ENCODE results near the gene MTMR3.

The MTMR3 gene

DNA sequence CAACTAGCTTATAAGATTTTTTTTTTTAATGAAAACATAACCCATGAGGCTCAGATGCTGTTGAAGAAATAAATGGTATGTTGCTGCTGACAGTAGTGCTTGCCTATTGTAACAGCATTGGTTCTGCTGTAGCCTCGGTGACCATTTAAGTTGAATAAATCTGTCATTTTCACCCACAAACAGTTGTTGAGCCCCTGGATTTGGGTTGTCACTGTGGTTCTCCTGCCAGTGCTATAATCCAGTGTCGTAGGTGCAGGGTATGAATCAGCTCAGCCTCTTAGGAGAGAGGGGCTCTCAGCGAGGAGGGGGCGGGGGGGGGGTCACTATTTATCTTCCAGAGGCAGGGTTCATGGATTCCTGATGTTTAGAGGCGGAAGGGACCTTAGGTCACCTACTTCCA, 147.4 kb downstream of the MTMR3 start:
- DNase-seq, result no peak

DNA sequence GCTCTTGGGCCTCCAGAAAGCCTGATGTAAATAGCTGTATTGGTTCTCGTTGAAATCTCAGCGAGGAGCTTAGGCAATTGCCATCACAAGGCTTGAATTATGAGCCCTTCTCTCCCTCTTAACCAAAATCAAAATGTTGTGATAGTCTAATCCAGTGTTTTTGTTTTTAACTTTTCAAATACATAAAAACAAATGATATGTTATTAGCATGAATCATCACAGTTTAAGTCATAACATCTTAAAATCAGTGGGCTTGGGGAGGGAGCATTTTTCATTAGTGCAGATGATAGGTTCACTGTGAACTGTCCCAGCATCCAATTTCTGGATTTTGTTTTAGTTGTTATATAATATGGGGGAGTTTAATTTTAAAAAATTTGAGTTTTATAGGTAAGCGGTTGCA, 148.4 kb downstream of the MTMR3 start:
- DNase-seq, result no peak

DNA sequence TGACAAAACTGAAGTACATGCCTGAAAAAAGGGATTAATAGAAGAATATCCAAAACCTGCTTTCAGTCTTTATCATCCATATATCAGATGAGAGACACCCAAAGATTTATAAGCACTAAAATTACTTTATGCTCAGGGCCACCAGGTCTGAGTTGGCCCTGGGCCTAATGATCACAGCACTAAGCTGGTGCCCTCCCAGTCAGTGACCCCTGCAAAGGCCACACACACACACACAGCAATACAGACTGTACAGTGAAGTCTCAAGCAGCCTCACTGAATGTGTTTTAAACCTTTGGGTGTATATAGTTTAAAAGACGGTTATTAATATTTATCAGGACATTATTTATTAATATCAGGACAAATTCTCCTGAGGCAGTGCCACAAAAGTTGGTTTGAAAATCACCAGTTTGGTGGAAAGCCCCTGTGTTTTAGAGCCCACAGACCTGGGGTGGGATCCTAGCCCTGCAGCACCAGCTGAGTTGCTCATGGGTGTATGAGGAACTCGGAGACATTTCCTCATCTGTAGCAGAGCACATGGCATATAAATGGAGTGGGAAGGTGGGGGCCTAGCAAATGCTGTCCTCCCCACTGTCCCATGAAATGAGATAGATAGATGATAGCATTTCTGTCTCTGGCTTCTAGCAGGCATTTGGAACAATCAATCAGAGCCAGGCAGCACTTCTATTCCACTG, 148.9 kb downstream of the MTMR3 start:
- no peak for DNase-seq

DNA sequence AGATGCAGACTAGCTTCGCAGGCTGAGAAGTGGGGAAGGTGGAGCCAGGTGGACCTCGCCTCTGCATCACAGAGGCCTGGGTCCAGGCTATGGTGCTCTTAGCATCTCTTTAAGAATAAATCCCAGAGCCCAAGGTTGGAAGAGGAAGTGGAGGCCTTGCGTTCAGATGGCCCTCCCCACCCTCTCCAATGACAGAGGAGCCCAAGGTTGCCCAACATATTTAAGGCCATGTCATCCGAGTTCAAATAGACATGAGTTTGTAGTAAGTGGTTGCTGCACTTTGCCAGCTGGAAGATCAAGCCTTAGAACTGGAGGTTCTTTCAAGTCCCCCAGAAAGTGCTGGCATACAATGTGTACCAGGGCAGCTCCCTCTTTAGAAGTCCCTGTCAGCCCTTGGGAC, 150.2 kb downstream of the MTMR3 start:
- no peak for DNase-seq

DNA sequence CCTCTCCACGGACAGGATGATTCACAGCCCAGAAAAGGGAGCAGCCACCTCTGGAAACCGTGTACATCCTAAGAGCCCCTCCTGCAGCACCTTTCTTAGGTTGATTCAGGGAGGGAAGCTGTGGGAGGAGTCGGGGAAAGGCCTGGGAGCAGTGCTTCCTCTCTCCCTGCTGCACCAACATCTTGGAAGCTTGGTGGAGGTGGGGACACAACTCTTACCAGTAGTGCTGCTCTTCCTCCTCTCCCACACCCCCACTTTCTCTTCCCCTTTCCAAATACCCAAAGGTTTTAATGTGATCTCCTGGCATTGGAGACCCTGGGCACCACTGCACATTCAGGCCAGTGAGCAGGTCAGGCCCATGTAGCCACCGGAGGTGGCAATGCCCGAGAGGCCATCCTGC, 150.9 kb downstream of the MTMR3 start:
- no peak for DNase-seq

DNA sequence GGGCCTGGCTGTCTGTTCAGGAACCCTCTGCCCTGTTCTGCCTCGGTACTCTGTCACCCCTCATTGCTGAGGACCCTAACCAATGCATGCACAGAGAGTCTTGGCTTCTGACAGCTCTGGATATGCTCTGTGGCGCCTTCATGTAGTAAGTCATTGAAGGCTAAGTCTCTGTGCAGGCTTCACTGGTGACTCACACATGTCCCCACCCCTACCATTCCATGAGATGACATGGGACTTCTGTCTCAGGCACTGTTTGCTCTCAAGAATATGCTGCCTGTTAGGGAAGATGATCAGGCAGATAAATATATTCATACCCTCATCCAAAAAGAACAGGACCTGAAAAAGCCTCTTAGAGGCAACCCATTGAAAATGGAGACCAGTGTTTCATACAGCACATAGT, 153.7 kb downstream of the MTMR3 start:
- no peak for DNase-seq

DNA sequence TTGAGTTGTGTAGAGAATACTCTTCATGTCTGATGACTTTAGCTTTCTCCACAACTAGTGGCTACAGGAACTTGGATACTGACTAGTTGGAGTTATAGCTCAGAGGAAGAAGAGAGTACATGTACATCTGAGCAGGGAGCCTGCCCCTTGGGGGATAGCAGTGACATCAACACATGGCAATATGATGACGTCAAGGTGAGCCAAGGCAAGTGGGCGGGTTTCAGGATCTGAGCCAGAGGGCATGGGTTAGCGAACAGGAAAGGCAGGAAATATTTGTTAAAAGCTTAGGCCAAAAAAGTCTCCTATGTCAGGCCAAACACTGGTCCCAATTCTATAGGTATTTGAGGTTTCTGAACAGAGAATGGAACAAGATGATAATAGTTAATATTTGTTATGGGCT, 155.2 kb downstream of the MTMR3 start:
- DNase-seq, result no peak

DNA sequence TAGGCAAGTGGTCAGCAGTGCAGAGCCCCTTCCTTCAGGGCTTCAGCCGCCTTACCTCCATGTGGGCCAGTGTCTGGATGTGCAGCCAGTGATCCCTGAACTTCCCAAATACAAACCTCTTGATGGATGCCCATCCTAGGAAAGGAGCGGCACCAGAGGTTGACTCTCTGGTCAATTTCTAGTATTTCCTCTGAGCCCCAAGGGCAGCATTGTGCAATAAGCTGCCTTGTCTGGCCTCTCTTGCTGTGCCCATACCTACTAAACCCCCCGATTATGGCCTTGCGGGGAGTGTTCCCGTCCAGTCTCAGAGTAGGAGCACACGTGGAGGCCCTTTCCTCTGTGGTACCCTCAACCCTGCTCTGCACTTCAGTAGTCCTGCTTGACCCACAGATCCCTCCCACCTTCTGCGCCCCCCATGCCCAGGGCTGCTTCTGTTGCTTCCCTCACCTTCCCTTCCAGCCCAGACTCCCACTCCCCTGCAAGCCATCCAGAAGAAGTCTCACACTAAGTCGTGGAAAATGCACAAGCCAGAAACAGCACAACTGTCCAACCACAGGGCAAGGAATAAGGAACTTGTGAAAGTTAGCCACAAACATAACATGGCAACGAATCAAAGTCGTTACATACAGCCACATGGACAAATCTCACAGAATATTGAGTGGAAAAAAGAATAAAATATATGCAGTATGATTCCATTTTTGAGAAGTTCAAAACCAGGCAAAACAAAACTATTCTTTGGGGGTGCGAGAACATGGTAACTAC, 157.7 kb downstream of the MTMR3 start:
- DNase-seq, result no peak

DNA sequence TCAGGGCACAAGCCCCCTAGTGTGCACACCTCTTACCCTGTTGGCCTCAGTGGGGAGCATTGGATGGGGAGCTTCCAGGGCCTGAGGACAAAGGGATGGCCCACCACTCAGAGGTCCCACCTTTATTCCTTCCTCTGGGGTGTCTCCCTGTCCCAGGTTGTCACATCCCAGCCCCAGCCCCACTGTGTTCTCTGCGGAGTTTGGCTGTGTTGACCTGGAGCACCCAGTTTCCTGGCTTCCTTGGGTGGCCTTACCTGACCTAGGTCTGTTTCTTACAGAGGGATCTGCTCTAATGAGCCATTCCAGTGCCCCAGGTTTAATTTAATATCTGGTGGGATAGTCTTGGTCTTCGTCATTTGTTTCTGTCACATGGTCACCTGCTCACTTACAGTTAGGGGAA, 158.5 kb downstream of the MTMR3 start:
- no peak for DNase-seq

DNA sequence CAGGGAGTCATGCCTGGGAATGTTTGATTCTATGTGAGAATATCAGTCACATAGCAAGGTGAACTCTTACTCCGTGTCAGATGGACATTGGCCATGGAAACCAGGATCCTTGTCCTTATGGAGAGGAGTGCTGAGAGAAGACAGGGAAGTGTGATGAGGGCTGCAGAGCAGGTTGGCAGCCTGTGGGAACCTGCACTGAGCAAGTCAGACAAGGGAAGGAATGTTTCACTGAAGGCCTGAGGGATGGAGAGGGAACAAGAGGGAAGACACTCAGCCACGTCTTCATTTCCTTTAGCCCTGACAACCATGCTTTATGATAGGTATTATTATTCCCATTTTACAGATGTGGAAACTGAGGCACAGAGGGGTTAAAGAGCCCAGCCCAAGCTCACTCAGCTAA, 158.9 kb downstream of the MTMR3 start:
- no peak for DNase-seq

DNA sequence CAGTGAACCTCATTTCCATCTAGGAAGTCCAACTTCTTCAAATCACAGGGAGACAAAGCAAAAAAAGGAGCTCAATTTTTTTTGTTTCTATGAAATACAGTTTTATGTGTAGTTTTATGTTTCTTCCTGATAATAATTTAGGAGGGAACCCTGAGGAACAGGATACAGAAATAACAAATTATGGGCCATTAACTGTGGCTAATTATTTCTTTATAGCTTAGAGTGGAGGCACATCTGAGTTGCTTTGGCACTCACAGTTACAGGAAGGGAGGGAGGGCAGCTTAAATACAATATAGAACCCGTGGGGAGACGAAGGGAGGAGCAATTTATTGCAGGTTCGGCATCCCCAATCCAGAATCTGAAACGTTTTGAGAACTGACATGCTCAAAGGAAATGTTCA, 160.2 kb downstream of the MTMR3 start:
- no peak for DNase-seq

DNA sequence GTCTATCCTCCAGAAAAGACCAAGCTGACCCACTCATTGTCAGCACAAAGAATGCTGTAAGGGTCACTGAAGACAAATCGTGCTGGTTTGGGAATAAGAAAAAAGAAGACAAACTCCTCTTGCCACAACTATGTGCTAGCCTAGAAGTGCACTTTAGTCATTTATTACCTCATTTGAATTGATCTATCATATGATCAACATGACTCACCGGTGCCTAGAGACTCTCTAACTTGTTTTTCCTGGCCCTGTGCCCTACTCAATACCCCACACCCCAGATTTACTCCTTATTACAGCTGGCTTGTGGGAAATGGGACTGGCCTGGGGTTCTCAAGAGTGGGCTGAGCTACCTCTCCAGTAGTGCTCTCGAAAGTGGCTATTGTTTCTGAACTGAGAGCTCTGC, 161.4 kb downstream of the MTMR3 start:
- DNase-seq, result no peak

DNA sequence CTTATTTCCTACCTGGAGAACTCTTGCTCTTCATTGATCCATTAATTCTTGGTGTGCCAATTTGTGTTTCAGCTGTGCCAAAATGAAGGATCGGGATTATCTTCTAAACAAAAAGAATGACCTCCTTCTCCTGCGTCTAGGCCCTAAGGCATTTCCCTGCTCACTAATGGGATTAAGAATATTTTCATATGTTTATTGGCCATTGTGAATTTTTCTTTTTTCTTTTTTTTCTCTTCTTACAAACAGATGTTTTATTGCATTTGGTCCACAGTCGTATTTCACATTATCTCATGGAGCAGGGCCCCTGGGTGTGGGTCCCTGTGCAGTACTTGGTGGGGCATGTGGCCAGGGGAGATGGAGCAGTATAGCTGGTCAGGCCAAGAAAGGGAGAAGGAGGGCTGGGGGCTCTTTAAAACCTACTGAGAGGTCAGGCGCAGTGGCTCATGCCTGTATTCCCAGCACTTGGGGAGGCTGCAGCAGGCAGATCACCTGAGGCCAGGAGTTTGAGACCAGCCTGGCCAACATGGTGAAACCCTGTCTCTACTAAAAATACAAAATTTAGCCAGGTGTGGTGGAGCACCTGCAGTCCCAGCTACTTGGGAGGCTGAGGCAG, 162.0 kb downstream of the MTMR3 start:
- no peak for DNase-seq

DNA sequence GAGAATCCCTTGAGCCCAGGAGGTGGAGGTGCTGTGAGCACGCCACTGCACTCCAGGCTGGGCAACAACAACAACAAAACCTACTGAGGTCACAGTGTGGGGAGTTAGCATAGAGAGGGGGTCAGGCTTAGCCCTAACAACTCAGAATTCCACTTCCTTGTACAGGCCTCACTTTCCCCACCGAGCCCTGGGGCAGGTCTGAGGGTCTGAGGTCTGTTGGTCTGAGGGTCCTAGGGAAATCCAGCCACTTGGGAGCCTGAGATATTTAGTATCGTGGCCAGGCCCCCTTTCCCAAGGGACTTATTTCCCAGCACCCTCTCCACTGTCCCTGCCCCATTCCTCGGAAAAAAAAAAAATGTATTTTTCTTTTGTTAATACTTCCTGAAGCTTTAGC, 162.5 kb downstream of the MTMR3 start:
- DNase-seq, result no peak

DNA sequence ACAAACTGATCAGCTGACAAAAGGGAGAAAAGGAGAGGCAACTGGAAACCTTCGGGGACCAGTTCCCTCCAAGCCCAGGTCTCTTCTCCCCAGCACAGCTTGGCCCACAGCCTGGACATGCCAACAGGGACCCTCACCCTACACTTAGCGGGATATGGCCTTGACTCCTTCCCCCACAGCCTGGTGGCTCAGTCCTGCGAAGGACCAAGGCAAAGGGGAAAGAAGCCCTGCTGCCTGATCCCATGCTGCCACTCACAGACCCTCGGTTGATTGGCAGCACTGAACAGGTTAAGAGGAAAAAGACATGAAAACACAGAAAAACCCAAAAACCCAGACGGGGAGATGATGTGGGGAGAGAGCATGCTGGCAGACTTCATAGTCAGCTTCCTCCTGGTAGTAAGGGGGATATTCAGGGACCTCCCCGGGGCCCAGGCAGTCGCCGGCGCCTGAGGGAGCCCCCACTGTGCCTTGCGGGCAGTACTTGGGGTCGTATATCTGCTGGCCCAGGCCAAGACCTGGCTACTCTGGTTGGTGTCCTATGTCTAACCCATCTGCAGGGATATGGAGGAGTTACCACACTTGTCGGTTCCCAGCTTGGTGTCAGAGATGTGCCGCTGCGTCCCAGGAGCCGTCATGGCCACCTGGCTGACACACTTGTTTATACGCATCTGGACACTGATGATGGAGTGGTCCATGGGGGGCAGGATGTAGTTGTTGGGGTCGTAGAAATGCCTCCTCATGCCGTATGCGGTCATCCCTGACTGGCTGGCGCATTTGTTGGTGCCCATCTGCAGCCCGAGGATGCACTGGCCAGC, 163.1 kb downstream of the MTMR3 start:
- DNase-seq, result no peak

DNA sequence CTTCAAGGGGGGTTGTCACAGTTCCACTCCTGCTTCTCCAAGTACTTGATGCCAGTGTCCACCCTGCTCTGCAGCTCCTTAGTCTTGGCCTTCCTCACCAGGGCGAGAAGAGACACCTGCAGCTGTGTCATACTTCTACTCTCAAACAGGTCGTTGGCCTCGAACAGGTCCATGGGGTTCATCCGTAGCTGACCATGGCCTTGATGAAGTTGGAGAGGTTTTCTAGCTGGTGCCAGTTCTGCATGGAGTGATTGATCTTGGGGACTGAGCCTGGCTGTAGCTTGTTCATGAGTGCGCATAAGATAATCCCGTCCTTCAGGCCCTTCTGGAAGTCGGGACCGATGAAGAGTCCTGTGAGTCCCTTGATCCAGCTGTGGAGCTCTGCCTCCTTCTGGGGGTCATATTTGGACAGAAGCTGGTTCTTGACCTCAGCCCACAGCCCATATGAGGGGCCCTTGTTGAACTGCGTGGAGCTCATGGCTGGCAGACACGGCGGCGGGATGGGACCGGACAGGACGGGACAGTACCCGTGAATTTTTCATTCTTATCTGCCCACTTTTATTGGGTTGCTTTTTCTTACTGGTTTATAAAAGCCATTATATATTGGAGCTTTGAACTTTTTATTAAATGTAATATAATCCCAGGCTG, 163.9 kb downstream of the MTMR3 start:
- DNase-seq, result no peak

DNA sequence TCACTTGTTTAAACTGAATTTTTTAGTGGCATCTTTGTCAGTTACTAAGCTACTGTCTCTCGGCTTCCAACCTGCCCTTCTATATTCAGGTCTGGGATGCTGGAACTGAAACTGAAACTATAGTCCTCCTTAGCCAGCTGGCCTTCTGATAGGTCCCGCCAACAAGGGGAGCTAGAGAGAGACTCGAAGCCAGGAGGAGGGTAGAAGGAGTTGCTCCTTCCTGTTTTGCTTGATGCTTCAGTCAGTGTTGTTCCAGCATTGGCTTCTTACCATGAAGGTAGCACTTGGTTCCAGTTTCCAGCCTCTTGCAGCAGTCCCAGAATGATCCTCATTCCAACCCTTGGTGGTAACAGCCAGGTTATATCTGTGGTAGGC, 164.4 kb downstream of the MTMR3 start:
- peak in 2 of 5 experiments; percentile 19 to 75 for DNase-seq

DNA sequence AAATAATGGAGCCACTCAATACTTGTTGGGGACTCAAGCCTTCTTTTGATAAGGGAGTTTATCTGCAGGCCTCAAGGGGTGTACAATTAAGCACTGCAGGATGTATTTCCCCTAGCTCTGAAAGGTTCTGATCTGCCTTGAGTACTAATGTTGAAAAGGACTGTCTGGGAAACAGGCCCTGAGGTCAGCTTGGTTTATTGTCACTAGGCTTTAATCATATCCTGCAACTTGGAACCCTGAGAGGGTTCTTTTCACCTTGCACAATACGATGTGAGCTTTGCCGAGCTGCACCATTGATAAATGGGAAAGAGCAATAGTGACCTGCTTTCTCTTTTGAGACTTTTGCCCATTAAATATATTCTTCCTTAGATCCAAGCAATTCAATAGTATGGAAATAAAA, 165.7 kb downstream of the MTMR3 start:
- DNase-seq, result no peak

DNA sequence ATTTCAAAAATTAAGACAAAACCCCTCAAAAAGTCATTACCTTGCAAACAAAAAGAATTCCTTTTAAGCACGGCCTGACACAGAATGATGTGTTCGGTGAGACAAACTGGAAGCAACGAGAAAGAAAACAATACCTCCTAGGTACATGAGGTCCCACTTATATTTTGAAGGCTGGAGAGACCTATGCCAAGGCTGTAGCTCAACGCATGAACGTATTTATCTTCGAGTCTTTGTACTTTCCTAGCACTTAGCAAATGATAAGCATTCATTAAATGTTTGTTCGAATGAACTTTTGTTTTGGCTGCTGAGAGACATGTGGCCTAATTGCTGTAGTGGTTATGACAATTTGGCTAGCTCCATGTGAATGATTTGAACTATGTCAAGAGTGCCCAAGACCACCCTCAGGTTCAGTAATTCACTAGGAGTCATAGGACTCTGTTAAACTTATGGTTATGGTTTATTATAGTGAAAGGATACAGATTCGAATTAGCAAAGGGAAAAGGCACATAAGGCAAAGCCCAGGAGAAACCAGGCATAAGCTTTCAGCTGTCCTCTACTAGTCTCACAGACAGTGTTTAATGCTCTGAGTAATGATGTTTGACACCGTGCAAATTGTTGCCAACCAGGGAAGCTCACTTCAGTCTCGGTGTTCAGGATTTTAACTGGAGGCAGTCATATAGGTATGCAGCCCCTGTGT, 171.2 kb downstream of the MTMR3 start:
- DNase-seq, result no peak

DNA sequence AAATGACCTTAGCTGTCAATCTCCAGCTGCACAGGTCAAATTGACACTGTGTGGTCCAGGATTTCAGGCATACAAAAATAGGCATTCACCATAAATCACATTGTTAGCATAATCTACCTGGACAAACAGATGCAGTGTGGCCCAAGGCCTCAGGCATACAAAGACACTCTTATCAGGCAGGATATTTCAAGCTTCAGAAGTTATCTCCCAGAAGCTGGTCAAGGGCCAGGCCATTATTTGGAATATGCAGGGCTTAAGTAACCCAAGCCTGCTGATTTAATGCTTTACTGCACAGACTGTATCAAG, 171.7 kb downstream of the MTMR3 start:
- DNase-seq, result no peak

DNA sequence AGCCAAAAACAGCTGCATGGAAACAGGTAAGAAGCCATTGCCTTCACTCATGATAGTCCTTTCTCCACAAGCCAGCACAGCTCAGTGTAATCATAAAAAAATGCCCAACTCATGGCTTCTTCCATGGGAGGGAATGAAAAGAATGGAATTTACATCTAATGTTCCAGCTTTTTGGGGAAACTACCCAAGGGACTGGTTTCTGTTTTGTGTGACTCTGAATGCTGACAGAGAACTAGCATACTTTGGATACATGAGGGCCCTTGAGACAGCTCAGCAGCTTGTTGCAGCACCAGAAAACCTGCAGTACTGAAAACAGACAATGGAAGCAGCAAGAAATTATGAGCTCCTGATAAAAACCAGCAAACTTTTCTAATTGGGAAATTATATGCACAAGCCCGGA, 173.0 kb downstream of the MTMR3 start:
- DNase-seq, result no peak

DNA sequence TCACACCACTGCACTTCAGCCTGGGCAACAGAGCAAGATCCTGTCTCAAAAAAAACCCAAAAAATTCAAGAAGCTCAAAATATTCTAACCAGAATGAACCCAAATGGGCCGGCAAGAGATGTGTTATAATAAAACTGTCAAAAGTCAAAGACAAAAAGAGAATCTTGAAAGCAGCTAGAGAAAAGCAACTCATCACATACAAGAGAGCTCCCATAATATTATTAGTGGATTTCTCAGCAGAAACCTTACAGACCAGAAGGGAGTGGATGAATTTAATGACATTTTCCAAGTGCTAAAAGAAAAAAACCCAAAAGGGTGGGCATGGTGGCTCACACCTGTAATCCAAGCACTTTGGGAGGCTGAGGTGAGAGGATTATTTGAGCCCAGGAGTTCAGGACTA, 174.4 kb downstream of the MTMR3 start:
- no peak for DNase-seq

Data from T-helper 2 cell (primary cell).